T1000 (cell line): Measurements from ENCODE around the gene TPGS1.

Source experiments
- DNase-seq: peaks from one replicate; lab custom pipeline; 2025; ENCODE audit warnings: mixed read lengths; lab: John Stamatoyannopoulos, UW

Gene TPGS1

GRCh38 chr19:518598-519231 lies 11.4 kb downstream of the TPGS1 start:
- no peak for DNase-seq

- DNase-seq, result no peak
Measured at GRCh38 chr19:519449-519865, 12.2 kb downstream of the TPGS1 start.

- DNase-seq, result no peak
Measured at GRCh38 chr19:522726-523125, 15.4 kb downstream of the TPGS1 start.

- no peak for DNase-seq
Measured at GRCh38 chr19:524062-524674, 16.9 kb downstream of the TPGS1 start.

GRCh38 chr19:525029-525428 lies 17.7 kb downstream of the TPGS1 start:
- DNase-seq, result no peak

- DNase-seq, result no peak
Measured at GRCh38 chr19:525857-526419, 18.6 kb downstream of the TPGS1 start.

GRCh38 chr19:530134-531008 lies 23.1 kb downstream of the TPGS1 start:
- DNase-seq, result no peak

GRCh38 chr19:531009-531752 lies 23.9 kb downstream of the TPGS1 start:
- DNase-seq, result peak; percentile 91

GRCh38 chr19:531753-532560 lies 24.7 kb downstream of the TPGS1 start, which contains the start of gene CDC34:
TSS of gene CDC34 (plus strand) at chr19:531760. CDS start at chr19:531932, 172 bp downstream.
- no peak for DNase-seq

GRCh38 chr19:532561-533363 lies 25.5 kb downstream of the TPGS1 start:
- DNase-seq, result peak; percentile 27

GRCh38 chr19:533364-534058 lies 26.2 kb downstream of the TPGS1 start:
- DNase-seq, result no peak

- no peak for DNase-seq
Measured at GRCh38 chr19:534088-534487, 26.8 kb downstream of the TPGS1 start.

GRCh38 chr19:535017-535835 lies 27.9 kb downstream of the TPGS1 start:
- no peak for DNase-seq

- no peak for DNase-seq
Measured at GRCh38 chr19:536031-536880, 29.0 kb downstream of the TPGS1 start.

- DNase-seq, result no peak
Measured at GRCh38 chr19:536881-537404, 29.6 kb downstream of the TPGS1 start.

- DNase-seq, result no peak
Measured at GRCh38 chr19:538641-539428, 31.5 kb downstream of the TPGS1 start.
